ENCODE results near the gene JPT1. TPM values are rescaled to one million over a fixed set of nuclear protein-coding genes. Genes with fewer than 3 reads are reported as not detected.

The JPT1 gene
- total RNA-seq, 1 experiment from 2014 or later: 265 TPM

DNA sequence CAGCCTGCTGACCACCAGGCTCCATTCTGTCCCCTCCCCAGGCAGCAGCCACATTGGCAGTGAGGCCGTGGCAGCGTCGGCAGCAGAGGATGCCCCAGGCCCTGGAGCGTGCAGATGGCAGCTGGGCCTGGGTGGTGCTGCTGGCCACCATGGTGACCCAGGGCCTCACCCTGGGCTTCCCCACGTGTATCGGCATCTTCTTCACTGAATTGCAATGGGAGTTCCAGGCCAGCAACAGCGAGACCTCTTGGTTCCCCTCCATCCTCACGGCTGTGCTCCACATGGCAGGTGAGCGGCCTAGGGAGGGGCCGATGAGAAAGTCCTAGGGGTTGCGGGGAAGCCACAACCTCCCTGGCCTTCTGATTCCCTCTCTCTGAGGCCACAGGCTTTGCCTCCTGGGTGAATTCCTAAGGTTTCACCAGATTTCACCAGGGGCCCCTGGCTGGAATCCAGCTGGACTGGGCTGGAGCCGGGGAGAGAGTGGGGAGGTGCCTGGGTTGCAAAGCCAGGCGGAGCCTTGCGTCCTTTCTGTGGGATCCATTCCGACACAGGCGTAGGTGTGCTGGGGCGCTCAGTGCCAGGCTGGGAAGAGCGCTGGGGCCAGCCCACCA lies 60.7 kb downstream of the JPT1 start:
- DNase-seq: no peak
- H3K4me2 ChIP-seq (ENCODE audit: insufficient read depth, insufficient read length, low read length): no peak overlapping the region
- no peak overlapping the region for H4K91ac ChIP-seq (ENCODE audit: insufficient read length, low read depth, low read length)
- no peak overlapping the region for H3K4ac ChIP-seq (ENCODE audit: low read depth, low read length)
- no peak overlapping the region for H2BK5ac ChIP-seq (ENCODE audit: insufficient read length, low read length)
- H2AK5ac ChIP-seq (ENCODE audit: insufficient read length, low read length): no peak overlapping the region
- H3K27me3 ChIP-seq (ENCODE audit: insufficient read depth, low read length): no peaks in the 10 kb centered on the region
- no peaks in the 10 kb centered on the region for H3K23me2 ChIP-seq (ENCODE audit: insufficient read length, low read depth, low read length, poor library complexity, severe bottlenecking)
- TF ChIP-seq CTCF (conservative IDR thresholded peaks at IDR 0.05): no peak
- Mint-ChIP-seq H3K36me3 (ENCODE audit: insufficient read depth in 1 of 3, low read depth in 3 of 3) (peaks cover 2 to 22% (median 20%) of the 10 kb centered on the region in 3 experiments), H3K27me3 (ENCODE audit: low read depth) (no peaks in the 10 kb centered on the region), H3K4me1 (peaks cover 34 to 39% of the 10 kb centered on the region in 2 experiments), H3K27ac (peak overlapping the region in 1 of 3 experiments; percentile 79; a peak in 2 of 7 replicates), H3K4me3 (no peak overlapping the region), H3K9me3 (no peaks in the 10 kb centered on the region)
- peaks cover 5% of the 10 kb centered on the region; the same call in 1 of the 2 replicates for H3K4me1 ChIP-seq (ENCODE audit: insufficient read depth, low read length)
- no peak overlapping the region for H3K9ac ChIP-seq (ENCODE audit: extremely low read depth, insufficient read length, low read length)
- H2BK20ac ChIP-seq (ENCODE audit: low read depth, low read length, poor library complexity, severe bottlenecking): no peak overlapping the region
- H2AFZ ChIP-seq (ENCODE audit: low read length): no peak overlapping the region
- H3K79me1 ChIP-seq (ENCODE audit: insufficient read depth, low read depth, low read length, poor library complexity, severe bottlenecking): no peaks in the 10 kb centered on the region
- H2BK120ac ChIP-seq (ENCODE audit: low read depth, low read length, poor library complexity, severe bottlenecking): no peak overlapping the region
- H3K27ac ChIP-seq (ENCODE audit: insufficient read length, low read depth, low read length): no peak overlapping the region
- H3K14ac ChIP-seq (ENCODE audit: insufficient read depth, low read length): no peak overlapping the region
- H4K20me1 ChIP-seq (ENCODE audit: control insufficient read depth, insufficient read depth, insufficient read length): no peaks in the 10 kb centered on the region
- no peak overlapping the region for H4K5ac ChIP-seq (ENCODE audit: insufficient read length, low read depth, low read length)
- H3K18ac ChIP-seq (ENCODE audit: insufficient read length, low read depth, low read length): no peak overlapping the region
- H4K8ac ChIP-seq (replicated peaks; ENCODE audit: insufficient read length, low read depth, low read length): no peak overlapping the region
- no peak overlapping the region for H3K23ac ChIP-seq (ENCODE audit: insufficient read length, low read depth, low read length)
- no CpG with 5 or more reads among the region's 18 CpGs for WGBS (ENCODE audit: extremely low coverage, insufficient read length, low lambda C conversion rate)
- no peak overlapping the region for H3T11ph ChIP-seq (ENCODE audit: low read length)
- H3K79me2 ChIP-seq (ENCODE audit: insufficient read depth, low read length): no peaks in the 10 kb centered on the region; the same call in 1 of the 2 replicates
- no peak overlapping the region for H2BK12ac ChIP-seq (ENCODE audit: insufficient read length, low read depth, low read length)
- H3K9me3 ChIP-seq (ENCODE audit: control insufficient read depth, low read depth, low read length): no peaks in the 10 kb centered on the region
- no peak overlapping the region for H3K56ac ChIP-seq (ENCODE audit: insufficient read length, low read depth, low read length)
- no peak overlapping the region for H2BK15ac ChIP-seq (ENCODE audit: low read depth, low read length)

Data from H9 (cell line).